Measurements from ENCODE around the gene SKIDA1.

DNA sequence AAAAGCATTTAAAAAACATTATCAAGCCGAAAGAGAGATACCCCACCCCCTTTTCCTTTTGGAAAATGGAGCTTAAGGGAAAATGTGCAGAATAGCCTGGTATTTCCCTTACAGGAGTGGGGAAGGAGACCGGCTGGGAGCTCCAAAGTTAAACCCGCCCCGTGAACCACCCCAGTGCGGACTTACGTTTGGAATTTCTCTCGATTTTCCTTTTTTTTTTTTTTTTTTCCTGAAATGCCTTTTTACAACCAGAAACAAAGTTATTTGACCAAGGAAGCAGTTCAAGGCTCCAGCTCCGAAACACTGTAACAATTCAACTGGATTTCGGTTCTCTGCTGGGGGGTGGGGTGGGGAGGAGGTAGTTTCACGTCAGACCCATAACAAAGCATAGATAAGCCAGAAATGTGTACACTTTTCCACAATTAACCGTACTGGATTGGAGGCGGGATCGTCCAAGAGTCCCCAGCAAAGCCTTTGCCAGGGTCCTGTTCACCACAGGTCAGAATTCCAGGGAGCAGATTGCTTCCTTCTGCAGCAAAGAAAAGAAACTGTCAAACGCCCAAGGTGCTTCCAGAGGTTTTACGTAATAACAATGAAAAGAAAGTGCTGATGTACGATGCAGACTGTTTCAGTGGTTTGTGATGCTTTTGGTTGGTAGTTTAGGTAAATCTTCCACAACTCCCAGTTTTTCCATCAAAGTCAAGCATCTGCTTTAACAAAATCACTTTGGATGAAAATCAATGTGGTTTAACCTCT, 6.7 kb downstream of the SKIDA1 start:
- TF ChIP-seq EP300 (IDR thresholded peaks at IDR 0.05) (no peak), POLR2A (IDR thresholded peaks at IDR 0.05) (no peak)
- TF ChIP-seq, protein P1, sequence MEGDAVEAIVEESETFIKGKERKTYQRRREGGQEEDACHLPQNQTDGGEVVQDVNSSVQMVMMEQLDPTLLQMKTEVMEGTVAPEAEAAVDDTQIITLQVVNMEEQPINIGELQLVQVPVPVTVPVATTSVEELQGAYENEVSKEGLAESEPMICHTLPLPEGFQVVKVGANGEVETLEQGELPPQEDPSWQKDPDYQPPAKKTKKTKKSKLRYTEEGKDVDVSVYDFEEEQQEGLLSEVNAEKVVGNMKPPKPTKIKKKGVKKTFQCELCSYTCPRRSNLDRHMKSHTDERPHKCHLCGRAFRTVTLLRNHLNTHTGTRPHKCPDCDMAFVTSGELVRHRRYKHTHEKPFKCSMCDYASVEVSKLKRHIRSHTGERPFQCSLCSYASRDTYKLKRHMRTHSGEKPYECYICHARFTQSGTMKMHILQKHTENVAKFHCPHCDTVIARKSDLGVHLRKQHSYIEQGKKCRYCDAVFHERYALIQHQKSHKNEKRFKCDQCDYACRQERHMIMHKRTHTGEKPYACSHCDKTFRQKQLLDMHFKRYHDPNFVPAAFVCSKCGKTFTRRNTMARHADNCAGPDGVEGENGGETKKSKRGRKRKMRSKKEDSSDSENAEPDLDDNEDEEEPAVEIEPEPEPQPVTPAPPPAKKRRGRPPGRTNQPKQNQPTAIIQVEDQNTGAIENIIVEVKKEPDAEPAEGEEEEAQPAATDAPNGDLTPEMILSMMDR (IDR thresholded peaks at IDR 0.05): no peak

Measured in stomach (tissue), 4 donors.